ENCODE data around the gene SYNM. TPM values are rescaled to one million over a fixed set of nuclear protein-coding genes. Genes with fewer than 3 reads are reported as not detected.

The SYNM gene
- total and polyA plus RNA-seq, 2 of the 8 experiments (the other 6 are each of a cell fraction or from before 2014, with no cell fraction given), result 0.89 to 2.0 TPM

GRCh38 chr15:99103279-99103678 is 1.6 kb upstream of the SYNM start:
- no peaks in the 10 kb centered on the region for H3K79me2 ChIP-seq (ENCODE audit: control insufficient read depth in 1 of 2, insufficient read depth in 2 of 2, low read length in 2 of 2)
- H3K9me3 ChIP-seq (ENCODE audit: insufficient read depth in 2 of 2, low read depth in 1 of 2, low read length in 1 of 2), result no peaks in the 10 kb centered on the region
- ChIA-PET POLR2A (ENCODE audit: partially characterized antibody) (no interaction called here), CTCF (ENCODE audit: partially characterized antibody) (interaction anchor here (0.8 to 8.9 kb wide), 9 partner anchors 8 to 157 kb away, joined by 3 to 114 read pairs (median 4); partner anchors contain the start of gene LRRC28)
- H3K18ac ChIP-seq (ENCODE audit: extremely low read depth, low read length), result no peak overlapping the region
- H2BK12ac ChIP-seq (ENCODE audit: low read depth, low read length), result no peak overlapping the region
- no peak overlapping the region for H3K4me2 ChIP-seq (ENCODE audit: insufficient read depth in 1 of 2, low read depth in 2 of 2, low read length in 2 of 2)
- DNase-seq (ENCODE audit: low read depth in 1 of 2, low spot score in 2 of 2) (no peak), FAIRE-seq (no peak)
- H4K5ac ChIP-seq (ENCODE audit: insufficient read length, low read depth, low read length), result no peak overlapping the region
- WGBS, 2 experiments (ENCODE audit: extremely low coverage in 1 of 2, insufficient coverage in 1 of 2, insufficient read length in 1 of 2, insufficient replicate concordance in 2 of 2, low coverage in 1 of 2, low lambda C conversion rate in 2 of 2, missing lambda C conversion rate in 1 of 2), result 85% methylated on average over 2 of the region's 2 CpGs; no CpG with 5 or more reads in 1 of the 2 experiments
- no peak overlapping the region for H2BK5ac ChIP-seq (ENCODE audit: low read depth, low read length)
- no peak overlapping the region for H3K4ac ChIP-seq (replicated peaks; ENCODE audit: insufficient read length, low read depth, low read length)
- H3K79me1 ChIP-seq (ENCODE audit: low read depth, low read length), result no peaks in the 10 kb centered on the region
- H2BK20ac ChIP-seq (ENCODE audit: low read length), result no peak overlapping the region
- H2BK15ac ChIP-seq (ENCODE audit: low read length), result no peak overlapping the region
- H3K23ac ChIP-seq (ENCODE audit: insufficient read length), result no peak overlapping the region
- H4K8ac ChIP-seq (ENCODE audit: extremely low read depth, insufficient read depth, low read length), result no peak overlapping the region
- no peaks in the 10 kb centered on the region for H3K36me3 ChIP-seq (ENCODE audit: control insufficient read depth in 2 of 4, insufficient read depth in 4 of 4, low read length in 3 of 4)
- H3K4me1 ChIP-seq (replicated peaks in 1 of 4; ENCODE audit: control insufficient read depth in 3 of 4, insufficient read depth in 4 of 4, low read length in 3 of 4), result peaks cover 0 to 2% (median 1%) of the 10 kb centered on the region in 4 experiments; a peak in 2 of 7 replicates
- H3K27me3 ChIP-seq (replicated peaks in 1 of 4; ENCODE audit: control insufficient read depth in 3 of 4, extremely low read depth in 1 of 4, insufficient read depth in 3 of 4, low read length in 3 of 4), result peaks cover 16 to 56% (median 46%) of the 10 kb centered on the region in 4 experiments
- no peak for TF ChIP-seq SP1 (IDR thresholded peaks at IDR 0.05; ENCODE audit: low read depth, low read length)
- no peak for TF ChIP-seq MAFK (IDR thresholded peaks at IDR 0.05; ENCODE audit: low read depth, low read length)
- no peak for TF ChIP-seq SP2 (IDR thresholded peaks at IDR 0.05; ENCODE audit: low read length)
- TF ChIP-seq ATF3 (IDR thresholded peaks at IDR 0.05; ENCODE audit: insufficient read depth, low read depth, low read length), result no peak
- no peak for TF ChIP-seq ZNF274 (IDR thresholded peaks at IDR 0.05; ENCODE audit: borderline replicate concordance, extremely low read depth, low read length)
- TF ChIP-seq MAX (IDR thresholded peaks at IDR 0.05), result no peak
- TF ChIP-seq CHD2 (IDR thresholded peaks at IDR 0.05; ENCODE audit: low read length), result no peak
- TF ChIP-seq BRCA1 (IDR thresholded peaks at IDR 0.05; ENCODE audit: low read depth, low read length), result no peak
- TF ChIP-seq KDM4A (IDR thresholded peaks at IDR 0.05; ENCODE audit: low read depth, low read length, severe bottlenecking), result no peak
- TF ChIP-seq SP4 (IDR thresholded peaks at IDR 0.05; ENCODE audit: low read length), result no peak
- no peak for TF ChIP-seq RFX5 (IDR thresholded peaks at IDR 0.05; ENCODE audit: borderline replicate concordance, low read depth, low read length)
- H3K14ac ChIP-seq (ENCODE audit: insufficient read length), result no peak overlapping the region
- no peak overlapping the region for H3K9ac ChIP-seq (replicated peaks in 1 of 4; ENCODE audit: extremely low read depth in 1 of 4, low read depth in 3 of 4, low read length in 3 of 4)
- H4K20me1 ChIP-seq (replicated peaks in 1 of 2; ENCODE audit: control insufficient read depth in 1 of 2, insufficient read depth in 2 of 2, low read length in 2 of 2), result peaks cover 0 to 8% of the 10 kb centered on the region in 2 experiments
- H2AFZ ChIP-seq (ENCODE audit: low read length), result no peak overlapping the region
- peaks cover 13% of the 10 kb centered on the region; the same call in 1 of the 2 replicates for H3K23me2 ChIP-seq (ENCODE audit: low read depth, low read length)
- no peak overlapping the region for H2AK5ac ChIP-seq (ENCODE audit: low read depth, low read length)
- no peak overlapping the region for H4K91ac ChIP-seq (replicated peaks; ENCODE audit: insufficient read length, low read length)
- no peak overlapping the region for H2BK120ac ChIP-seq (replicated peaks; ENCODE audit: low read depth, low read length)
- H3K56ac ChIP-seq (replicated peaks; ENCODE audit: insufficient read length, low read depth, low read length), result no peak overlapping the region
- no peak overlapping the region for H3K4me3 ChIP-seq (ENCODE audit: extremely low read depth in 1 of 4, insufficient read depth in 2 of 4, low read depth in 3 of 4, low read length in 4 of 4)
- H3K27ac ChIP-seq (ENCODE audit: low read depth, low read length), result no peak overlapping the region
